Esophagus muscularis mucosa (tissue), 3 donors: ENCODE measurements around the gene OVCA2.

Experiments
- CTCF ChIP-seq, 3 experiments: fragments of 200-600 bp in 2 of 3; fragments of 450-650 bp in 1 of 3; sonication (generic) in 2 of 3; IDR thresholded peaks; one replicate each; pipeline ENCODE4 v1.5.1; 2017 to 2019; ENCODE audit warnings: antibody characterized with exemption in 3 of 3, mild to moderate bottlenecking in 2 of 3, moderate library complexity in 1 of 3
- EP300 ChIP-seq: sonication (generic); formaldehyde crosslinking; IDR thresholded peaks from one replicate; pipeline ENCODE4 v1.6.1; 2017; ENCODE audit warnings: antibody characterized with exemption

- TF ChIP-seq CTCF (IDR thresholded peaks at IDR 0.05) (no peak), EP300 (no peak)
These were observed 37.3 kb upstream of the OVCA2 start for GRCh38 chr17:2004435-2004952.
